ENCODE results near the gene LIPI.
"Not testable (repeated sequence)": the region's sequence is repeated elsewhere in the genome, so short reads cannot be mapped to it uniquely, and the experiment has no call there.

The LIPI gene

DNA sequence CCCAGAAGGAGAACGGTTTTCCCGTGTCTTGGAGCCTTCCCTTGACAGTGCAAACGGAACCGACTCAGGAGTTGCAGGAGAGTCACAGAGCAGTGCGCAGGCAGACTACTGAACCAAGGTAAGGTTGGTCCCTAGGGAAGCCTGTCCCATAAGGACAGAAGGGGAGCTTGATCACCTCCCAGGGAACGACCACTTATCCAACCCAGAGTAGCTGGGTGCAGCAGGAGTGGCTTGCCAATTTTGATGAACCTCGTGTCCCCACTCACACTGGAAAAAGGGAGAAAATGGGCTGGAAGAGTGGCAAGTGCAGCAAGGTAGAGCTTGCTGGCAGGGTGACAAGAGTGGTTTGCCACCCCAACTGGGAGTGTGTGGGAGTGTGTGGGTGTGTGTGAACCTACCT is 95.1 kb downstream of the LIPI start:
- DNase-seq: no peak

DNA sequence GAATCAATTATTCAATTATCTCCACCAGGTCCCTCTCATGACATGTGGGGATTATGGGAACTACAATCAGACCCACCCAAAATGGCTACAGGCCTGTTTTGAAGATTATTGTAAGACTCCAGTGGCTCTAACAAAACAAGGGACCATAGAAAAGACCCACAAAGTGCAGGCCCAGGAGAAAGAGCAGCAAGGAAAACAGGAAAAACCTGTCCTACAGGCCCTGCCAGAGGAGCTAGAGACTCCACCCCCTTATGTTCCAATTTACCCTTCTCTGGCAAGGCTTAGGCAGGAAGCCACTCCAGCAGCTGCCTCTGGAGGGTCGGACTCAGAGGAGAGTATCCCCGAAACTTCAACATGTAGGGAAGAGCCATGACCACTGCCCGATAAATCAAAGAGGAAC is 96.5 kb downstream of the LIPI start:
- DNase-seq: no peak

DNA sequence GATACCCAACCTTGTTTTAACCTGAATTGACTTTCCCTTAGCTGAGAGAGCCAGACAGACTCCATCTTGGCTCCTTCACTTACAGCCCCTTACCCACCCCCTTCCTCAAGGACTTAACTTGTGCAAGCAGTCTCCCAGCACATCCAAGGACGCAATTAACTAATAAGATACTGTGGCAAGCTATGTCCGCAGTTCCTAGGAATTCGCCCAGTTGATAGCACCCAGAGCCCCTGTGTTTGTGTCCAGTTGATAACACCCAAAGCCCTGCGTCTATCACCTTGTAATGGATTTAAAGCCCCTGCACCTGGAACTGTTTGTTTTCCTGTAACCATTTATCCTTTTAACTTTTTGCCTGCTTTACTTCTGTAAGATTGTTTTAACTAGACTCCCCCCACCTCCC is 106.2 kb downstream of the LIPI start:
- not testable (repeated sequence) for DNase-seq

DNA sequence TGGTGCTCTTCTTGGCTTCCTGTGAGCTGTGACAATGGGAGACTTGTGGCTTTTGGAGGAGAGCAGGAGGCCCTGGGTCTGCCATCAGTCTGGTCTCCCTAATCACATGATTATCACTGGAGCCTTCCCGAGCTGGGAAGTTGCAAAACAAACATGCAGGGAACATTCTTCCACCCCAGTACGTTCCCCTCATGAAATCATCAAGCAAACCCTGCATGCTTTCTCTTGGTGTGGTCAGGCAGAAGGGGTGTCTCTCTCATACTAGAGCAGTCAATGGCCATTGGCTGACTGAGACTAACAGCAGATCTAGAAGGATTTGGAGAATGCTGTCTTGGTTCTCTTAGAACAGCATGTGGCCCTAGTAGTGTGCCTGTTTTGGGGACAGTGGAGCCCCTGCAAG is 111.2 kb downstream of the LIPI start:
- no peak for DNase-seq

DNA sequence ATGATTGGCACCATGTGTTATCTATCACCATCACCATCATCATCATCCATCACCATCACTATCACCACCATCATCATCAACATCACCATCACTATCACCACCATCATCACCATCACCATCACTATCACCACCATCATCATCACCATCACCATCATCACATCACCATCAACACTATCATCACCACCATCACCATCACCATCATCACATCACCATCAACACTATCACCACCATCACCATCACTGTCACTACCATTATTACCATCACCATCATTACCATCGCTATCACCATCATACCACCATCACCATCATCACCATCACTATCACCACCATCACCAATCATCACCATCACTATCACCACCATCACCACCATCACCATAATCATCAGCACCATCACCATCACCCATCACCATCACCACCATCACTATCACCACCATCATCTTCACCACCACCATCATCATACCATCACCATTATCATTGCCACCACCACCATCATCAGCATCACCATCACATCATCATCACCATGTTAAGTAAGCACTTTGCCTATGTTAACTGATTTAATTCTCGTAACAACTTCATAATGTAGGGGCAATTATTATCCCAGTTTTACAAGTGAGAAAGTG is 112.8 kb downstream of the LIPI start:
- no peak for DNase-seq

DNA sequence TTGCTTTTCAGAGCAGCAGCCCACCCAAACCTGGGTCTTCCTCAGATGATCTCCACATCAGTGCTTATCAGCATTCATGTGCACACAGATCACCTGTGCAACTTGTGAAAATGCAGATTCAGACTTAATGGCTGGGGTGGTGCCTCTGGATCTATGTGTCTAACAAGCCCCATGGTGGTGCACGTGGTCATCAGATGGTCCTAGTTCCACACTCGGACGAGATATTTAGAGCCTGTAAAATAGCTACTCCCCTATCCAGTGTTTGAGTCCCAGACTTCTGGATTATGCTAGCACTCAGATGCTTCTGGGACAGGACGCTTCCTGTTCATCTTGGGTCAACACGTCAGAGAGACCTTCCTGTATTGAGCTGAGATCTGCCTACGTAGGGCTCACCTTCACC is 114.2 kb downstream of the LIPI start:
- DNase-seq: no peak

DNA sequence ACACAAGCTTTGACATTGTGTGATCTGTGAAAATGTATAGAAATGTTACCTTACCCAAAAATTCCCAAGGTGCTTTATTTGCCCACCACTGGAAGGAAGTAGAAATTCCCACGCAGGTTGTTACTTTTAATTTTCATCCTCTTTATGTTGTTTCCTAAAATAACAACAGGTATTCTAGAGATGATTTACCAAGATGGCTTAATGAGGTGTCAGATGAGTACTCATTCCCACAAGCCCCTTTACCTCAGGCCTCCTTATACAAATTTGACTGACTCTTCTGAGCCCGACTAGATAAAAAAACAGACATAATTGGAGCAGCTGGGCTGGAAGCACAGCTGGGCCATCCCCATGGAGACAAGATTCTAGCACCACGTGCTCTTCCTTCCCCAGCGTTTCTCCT is 114.6 kb downstream of the LIPI start:
- no peak for DNase-seq

DNA sequence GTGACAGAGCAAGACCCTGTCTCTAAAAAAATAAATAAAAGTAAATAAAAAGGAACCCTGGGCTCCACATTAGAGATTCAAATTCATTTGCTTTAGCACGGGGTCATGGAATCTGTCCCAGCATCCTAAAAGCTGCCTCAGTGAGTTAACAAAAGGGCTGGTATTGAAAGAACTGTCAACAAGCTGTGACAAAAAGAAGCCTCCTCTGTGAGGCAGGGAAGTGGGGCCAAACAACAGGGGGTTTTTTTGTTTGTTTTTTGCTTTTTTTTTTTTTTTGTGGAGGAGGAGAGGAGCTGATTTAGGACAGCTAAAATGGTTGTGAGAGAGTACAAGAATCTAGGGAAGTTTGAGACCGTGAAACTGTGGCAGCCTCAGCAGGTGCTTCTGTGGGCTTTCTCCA is 115.7 kb downstream of the LIPI start:
- no peak for DNase-seq

DNA sequence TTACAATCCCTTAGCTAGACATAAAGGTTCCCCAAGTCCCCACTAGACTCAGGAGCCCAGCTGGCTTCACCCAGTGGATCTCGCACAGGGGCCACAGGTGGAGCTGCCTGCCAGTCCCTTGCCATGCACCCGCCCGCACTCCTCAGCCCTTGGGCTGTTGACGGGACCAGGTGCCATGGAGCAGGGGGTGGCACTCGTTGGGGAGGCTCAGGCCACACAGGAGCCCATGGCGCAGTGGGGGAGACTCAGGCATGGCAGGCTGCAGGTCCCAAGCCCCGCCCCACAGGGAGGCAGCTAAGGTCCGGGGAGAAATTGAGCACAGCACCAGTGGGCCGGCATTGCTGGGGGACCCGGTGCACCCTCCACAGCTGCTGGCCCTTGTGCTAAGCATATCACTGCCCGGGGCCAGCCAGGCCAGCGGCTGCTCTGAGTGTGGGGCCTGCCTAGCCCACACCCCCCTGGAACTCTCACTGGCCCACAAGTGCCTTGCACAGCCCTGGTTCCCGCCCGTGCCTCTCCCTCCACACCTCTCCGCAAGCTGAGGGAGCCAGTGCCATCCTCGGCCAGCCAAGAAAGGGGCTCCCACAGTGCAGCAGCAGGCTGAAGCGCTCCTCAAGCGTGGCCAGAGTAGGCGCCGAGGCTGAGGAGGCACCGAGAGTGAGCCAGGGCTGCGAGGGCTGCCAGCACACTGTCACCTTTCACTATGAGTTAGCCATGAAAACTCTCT is 117.8 kb downstream of the LIPI start:
- DNase-seq: no peak

DNA sequence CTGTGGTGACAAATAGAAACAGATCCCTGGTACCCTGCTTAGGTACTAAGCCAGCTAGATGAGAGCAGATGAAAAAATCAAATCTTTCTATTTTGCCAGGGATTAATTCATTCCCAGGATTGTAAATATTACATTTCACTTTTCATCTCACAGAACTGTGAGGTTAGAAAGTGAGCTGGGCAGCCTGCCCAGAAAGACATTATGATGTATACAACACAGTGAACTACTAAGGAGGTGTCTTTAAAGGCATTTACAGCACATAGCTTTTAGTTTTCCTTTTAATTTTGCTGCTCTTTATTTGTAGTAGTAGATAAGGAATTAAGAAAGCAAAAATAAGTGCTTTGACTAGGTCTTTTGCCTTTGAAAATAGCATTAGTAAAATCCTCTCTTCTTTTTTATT is 120.6 kb downstream of the LIPI start:
- not testable (repeated sequence) for DNase-seq

DNA sequence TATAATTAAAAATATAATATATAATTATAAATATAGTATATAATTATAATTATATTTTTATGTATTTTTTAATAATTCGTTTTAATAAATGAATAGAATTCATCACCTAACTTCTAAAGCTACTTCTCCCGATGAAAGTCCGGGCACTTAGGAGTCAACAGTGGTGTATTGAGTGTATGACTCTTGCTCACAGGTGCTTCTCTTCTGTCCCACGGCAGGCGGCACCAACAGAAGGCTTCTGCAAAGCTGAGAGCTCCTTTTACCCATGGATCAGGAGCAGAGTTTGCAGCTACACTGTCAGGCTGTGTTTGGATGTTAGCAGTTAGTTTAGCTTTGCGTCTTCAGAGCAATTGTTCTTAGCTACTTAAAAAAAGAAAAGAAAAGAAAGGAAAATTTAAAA is 122.4 kb downstream of the LIPI start:
- no peak for DNase-seq

DNA sequence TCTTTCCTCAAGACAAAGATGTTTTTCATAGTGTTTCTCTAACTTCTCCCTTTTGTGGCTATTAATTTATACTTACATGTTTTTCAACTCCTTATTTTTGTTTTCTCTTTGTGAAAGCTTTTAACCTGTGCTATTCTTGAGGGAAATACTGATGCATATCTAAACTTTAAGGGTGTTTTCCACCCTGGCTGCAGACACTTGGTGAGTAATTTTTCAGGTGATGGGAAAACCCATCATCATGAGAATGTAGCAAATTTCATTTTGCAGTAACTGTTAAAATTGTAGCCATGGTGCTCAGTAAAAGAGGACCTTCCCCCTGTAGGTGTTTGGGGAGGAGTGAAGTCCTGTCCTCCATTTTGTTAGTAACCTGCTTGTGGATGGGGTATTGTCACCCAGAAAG is 124.2 kb downstream of the LIPI start:
- DNase-seq: no peak

DNA sequence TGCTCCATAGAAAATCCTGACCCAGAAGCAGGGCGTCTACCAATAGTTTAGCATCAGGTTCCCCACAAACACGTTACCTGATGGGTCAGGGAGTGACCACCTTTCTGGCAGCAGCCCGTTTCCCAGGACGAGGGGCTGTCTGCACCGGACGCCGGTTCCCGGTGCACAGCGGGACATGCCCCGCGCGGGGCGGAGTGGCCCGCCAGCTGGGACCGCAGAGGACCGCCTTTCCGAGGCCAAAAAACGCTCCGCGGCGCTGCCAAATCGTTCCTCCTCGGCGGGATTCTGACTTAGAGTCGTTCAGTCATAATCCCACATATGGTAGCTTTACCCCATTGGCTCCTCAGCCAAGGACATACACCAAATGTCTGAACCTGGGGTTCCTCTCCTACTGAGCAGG is 126.1 kb downstream of the LIPI start:
- no peak for DNase-seq

DNA sequence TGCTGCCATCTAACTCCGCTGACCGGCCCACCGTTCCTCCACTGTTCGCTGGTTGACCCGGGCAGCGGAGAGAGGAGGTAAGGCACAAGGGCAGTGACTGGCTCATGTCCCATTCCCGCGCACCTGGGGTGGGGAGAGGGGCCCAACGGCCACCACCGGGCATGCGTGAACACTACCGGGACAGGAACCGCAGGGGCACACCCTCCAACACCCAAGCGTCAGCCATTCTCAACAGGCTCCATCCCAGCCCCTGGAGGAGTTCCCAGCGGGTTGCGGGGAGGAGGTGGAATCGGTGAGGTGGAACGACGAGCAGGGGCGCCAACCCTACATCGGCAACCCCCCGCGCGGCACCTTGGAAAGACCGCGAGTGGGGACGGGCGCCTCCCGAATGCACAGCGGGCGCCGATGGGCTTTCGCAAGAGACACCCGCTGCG is 126.7 kb downstream of the LIPI start:
- DNase-seq: no peak

DNA sequence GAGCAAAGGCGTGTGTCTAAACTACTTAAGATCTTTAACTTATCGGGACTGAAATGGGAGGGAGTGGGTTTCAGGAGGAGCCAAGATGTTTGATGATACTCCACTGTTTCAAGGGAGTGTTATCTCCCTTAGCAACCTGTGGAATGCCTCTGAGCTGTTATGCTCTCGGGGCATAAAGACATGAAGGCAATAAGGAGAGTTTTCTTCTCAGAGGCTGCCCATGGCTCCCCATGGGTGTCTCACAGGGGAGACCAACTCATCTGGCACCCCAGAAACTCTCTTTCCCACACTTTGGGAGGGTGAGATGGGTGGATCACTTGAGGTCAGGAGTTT is 130.0 kb downstream of the LIPI start:
- DNase-seq: no peak

DNA sequence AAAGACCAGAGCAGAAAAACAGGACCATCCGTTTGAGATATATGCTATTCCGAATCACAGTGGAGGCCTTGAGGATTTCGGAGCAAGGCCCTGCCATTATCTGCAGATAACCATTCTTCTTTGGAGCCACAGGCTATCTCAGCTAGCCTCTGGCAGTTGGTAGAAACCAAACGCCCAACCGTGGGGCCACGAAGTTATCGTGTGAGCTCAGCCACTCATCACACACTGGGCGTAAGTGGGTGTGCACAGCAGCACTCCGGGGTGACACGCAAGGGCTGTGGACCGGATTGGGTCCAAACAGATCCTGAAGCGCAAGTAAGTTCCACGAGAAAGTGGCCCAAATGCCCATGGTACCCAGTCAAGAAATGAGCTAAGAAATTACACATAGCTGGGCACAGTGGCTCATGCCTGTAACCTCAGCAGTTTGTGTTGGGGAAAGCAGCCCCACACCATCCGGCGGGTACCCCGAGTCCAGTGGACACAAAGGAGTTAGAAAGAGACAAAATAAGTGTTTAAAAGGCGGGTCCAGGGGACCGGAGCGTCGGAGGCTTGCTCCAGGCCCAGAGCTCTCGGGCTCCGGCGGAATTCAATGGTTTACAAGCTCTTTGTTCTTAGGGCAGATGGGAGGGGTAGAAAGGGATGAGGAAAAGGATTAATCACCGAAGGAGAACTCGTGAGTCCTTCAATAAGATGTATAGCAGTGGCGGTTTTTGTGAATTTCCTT is 130.6 kb downstream of the LIPI start:
- DNase-seq: no peak

DNA sequence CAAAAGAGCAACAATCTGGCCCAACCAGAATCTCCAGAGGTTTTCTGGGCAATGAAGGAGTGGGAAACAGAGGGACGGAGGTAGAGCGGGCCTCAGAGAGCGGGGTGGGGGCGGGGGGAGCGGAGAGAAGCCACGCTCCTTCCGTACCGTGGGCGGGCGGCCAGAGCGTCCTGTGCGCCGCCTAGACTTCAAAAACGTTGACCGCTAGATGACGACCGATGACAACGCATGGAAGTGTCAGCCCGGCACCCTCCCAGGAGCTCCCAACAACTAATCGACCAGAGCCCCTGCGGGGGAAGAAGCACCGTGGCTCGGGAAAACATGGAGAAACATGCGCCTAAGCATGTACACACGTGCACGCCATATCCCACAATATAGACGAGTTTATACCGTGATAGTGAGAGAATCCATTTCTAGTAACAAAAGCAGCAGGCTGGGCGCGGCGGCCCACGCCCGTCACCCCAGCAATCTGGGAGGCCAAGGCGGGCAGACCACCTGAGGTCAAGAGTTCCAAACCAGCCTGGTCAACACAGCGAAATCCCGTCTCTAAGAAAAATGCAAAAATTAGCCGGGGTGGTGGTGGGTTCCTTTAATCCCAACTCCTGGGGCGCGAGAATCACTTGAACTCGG is 131.9 kb downstream of the LIPI start:
- no peak for DNase-seq

DNA sequence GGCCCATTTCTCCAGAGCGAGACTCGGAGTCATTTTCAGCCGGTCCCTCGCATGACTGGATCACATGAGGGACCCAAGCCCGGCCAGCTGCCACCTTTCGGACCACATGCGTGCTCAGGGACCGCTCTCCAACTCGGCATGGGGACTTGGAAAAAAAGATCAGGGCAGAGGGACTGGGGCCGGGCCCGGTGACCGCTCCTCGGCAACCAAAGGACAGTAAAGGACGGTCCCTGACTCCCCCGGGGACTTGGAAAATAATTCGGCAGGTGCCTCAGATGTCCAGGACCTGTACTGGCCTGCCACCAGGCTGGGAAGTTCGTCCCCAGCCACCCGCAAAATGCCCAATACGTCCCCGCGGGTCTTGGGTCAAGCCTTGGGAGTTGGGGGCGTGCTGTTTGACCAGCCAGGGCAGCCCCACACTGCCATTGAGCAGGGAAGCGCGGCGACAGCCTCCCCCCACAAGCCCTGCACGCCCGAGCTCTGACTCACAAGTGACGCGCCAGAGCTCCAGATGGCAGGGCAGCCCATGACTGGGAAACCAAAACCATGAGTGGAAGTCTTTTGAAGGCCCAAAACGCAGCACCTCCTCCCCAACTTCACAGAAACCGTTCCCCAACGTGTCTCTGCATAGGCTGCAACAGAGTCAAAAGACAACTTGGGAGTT is 134.5 kb downstream of the LIPI start:
- no peak for DNase-seq

DNA sequence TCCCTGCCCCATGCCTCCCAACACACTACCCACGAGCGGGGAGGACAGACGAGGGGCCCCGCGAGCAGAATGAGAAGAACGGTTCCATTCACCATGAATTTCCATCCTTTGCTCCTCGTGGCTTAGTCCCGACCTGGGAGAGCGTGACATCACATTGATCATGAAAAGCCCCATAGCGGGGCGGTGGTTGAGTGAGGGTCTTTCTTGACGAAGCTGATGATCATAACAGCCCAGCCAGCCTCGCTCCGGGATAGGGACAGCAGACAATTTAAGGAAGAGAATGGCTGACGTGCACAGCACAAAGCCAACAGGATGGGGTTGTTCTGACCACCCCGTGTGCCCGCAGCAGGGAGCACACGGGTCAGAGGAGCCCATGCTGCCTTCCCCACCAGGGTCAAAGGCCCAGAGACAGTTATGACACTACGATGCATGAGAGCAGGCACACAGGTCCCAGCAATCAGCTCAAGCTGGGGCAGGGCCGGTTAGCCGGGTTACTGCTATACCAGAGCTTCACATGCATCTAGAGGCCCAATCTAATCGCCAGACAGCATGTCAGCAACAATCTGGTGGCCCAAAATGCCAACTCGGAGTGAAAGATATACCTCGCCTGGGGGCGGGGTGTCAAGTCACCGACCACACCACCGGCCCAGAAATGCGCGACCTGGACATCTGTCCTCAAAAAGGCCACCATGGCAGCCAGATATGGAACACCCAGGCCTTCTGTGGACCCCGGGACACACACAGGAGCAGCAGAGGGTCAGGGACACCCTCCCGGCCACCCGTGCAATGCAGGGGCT is 135.2 kb downstream of the LIPI start:
- no peak for DNase-seq

DNA sequence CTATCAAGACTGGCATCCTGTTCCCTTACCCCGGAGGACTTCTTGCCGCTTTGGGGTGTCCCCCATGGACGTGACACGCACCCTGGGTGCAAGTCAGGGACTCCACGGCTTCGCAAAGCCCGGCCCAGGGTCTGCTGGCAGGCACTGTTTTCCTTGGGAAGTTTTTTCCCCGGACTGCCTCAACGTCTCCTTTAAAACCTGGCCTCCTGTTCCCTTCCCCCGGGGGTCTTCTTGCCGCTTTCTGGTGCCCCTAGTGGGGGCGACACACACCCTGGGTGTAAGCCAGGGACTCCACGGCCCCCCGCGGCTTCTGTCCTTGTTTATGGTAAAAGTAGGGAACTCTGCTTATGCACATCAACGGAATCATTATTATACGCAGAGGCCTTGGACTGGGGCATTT is 136.6 kb downstream of the LIPI start:
- no peak for DNase-seq

DNA sequence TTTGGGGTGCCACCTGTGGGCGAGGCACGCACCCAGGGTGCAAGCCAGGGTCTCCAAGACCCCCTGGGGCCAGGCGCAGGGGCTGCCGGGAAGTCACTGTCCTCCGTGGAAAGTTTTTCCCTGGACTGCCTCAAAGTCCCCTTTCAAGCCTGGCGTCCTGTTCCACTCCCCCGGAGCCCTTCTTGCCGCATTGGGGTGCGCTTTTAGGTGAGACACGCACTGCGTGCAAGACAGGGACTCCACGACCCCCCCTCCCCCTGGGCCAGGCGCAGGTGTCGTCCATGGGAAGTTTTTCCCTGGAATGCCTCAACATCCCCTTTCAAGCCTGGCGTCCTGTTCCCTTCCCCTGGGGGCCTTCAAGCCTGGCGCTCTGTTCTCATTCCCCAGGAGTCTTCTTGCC is 137.1 kb downstream of the LIPI start:
- no peak for DNase-seq

DNA sequence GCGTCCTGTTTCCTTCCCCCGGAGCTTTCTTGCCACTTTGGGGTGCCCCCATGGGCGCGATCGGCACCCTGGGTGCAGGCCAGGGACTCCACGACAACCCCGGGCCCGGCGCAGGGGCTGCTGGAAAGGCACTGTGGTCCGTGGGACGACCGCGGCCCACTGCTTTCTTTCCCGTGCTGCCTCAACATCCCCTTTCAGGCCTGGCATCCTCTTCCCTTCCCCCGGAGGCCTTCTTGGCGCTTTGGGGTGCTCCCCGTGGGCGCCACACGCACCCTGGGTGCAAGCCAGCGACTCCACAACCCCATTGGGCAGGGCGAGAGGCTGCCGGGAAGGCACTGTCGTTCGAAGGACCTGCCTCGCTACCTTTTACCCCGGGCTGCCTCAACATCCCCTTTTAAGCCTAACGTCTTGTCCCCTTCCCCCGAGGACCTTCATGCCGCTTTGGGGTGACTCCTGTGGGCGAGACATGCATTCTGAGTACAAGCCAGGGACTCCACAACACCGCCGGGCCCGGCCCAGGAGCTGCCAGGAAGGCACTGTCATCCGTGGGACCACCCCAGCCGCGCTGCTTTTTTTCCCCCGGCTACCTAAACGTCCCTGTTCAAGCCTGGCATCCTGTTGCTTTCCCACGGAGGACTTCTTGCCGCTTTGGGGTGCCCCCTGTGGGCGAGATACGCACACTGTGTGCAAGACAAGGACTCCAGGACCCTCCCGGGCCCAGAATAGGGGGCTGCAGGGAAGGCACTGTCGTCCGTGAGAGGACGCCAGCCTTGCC is 137.8 kb downstream of the LIPI start:
- DNase-seq: no peak

Data from activated naive CD4-positive, alpha-beta T cell treated with Interleukin-2 at 50 U/mL for 16 hours (primary cell).